ENCODE measurements around the gene IRF2BP2. TPM values are rescaled to one million over a fixed set of nuclear protein-coding genes. Genes with fewer than 3 reads are reported as not detected.

The IRF2BP2 gene
- total and polyA plus RNA-seq, 2 of the 13 experiments (the other 11 are each of a cell fraction or from before 2014, with no cell fraction given) = 140 to 147 TPM

DNA sequence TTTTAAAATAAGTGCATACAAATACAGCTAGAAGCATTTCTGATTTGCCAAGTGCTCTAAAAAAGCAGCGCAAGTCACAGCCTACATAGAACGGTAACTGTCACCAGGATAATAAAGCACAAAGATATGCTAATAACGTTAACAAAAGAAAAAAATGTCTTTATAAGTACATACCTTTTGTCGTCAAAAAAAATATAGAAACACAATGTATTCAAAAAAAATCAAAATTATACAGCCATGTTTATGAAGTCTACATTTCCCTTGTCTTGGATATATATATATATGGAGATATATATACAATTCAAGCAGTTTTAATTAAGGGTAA lies 3.2 kb downstream of the IRF2BP2 start:
- Histone ChIP-seq H3K27me3 (ENCODE audit: control insufficient read depth in 1 of 2, insufficient read depth in 2 of 2, low read length in 2 of 2) (no peaks in the 10 kb centered on the region; a peak in 2 of 5 replicates), H2AFZ (ENCODE audit: low read length) (no peak overlapping the region), H3K4me3 (replicated peaks in 1 of 3; ENCODE audit: insufficient read depth in 1 of 3, low read depth in 2 of 3, low read length in 3 of 3) (peak overlapping the region; percentile 87 to 91 (median 89)), H3K79me2 (ENCODE audit: insufficient read depth, low read length) (peaks cover 72% of the 10 kb centered on the region), H4K20me1 (ENCODE audit: insufficient read depth, low read length) (peaks cover 9% of the 10 kb centered on the region; the same call in 1 of the 2 replicates), H3K9me3 (ENCODE audit: low read length) (no peaks in the 10 kb centered on the region), H3K36me3 (replicated peaks in 1 of 2; ENCODE audit: control insufficient read depth in 1 of 2, insufficient read depth in 2 of 2, low read length in 2 of 2) (peaks cover 5 to 13% of the 10 kb centered on the region in 2 experiments), H3K4me1 (ENCODE audit: insufficient read depth, low read length) (peaks cover 22% of the 10 kb centered on the region), H3K9ac (ENCODE audit: insufficient read depth, low read depth, low read length) (peak overlapping the region; percentile 97), H3K4me2 (ENCODE audit: low read depth, low read length) (peak overlapping the region; percentile 85), H3K27ac (ENCODE audit: extremely low read length, insufficient read depth, low read length) (peak overlapping the region; percentile 100)
- no TSS peak for BruUV-seq (replicated peaks)
- intact Hi-C loops (cut with micrococcal nuclease; ENCODE audit: unreplicated experiment) (loop anchor here (10.0 kb wide), 1 partner anchor 208 kb away; no protein-coding TSS in a partner anchor), in situ Hi-C loops (cut with HindIII; ENCODE audit: extremely low pct_ligation_motif_present, low pct_unique_long_range_greater_than_20kb) (no loop called here)
- ChIA-PET POLR2A (interaction anchor here (0.6 to 4.5 kb wide), 16 partner anchors 10 to 467 kb away, joined by 3 to 190 read pairs (median 4); no protein-coding TSS in a partner anchor), CTCF (ENCODE audit: low intra/inter-chr PET ratio, low total read pairs) (no interaction called here)
- ATAC-seq = no peak
- no peak for DNase-seq (ENCODE audit: low spot score)
- WGBS (ENCODE audit: low lambda C conversion rate) = 1% methylated on average over 4 of the region's 4 CpGs
- no peak for FAIRE-seq
- TF ChIP-seq HDAC6 (IDR thresholded peaks at IDR 0.05; ENCODE audit: low read depth, low read length) = peak; percentile 78
- no peak for TF ChIP-seq SP140L (CRISPR knock-in tag; IDR thresholded peaks at IDR 0.05; ENCODE audit: borderline replicate concordance)
- TF ChIP-seq ZNF670 (CRISPR knock-in tag; IDR thresholded peaks at IDR 0.05; ENCODE audit: borderline replicate concordance) = peak; percentile 39; the same call in 1 of the 2 replicates
- no peak for TF ChIP-seq KDM5B (CRISPR knock-in tag; IDR thresholded peaks at IDR 0.05; ENCODE audit: borderline replicate concordance)
- no peak for TF ChIP-seq TAF15 (IDR thresholded peaks at IDR 0.05; ENCODE audit: low read depth, low read length, poor library complexity, severe bottlenecking)
- TF ChIP-seq BORCS8-MEF2B (CRISPR knock-in tag; IDR thresholded peaks at IDR 0.05) = no peak
- no peak for TF ChIP-seq ZNF282 (IDR thresholded peaks at IDR 0.05; ENCODE audit: partially characterized antibody)
- no peak for TF ChIP-seq TBP (CRISPR knock-in tag; IDR thresholded peaks at IDR 0.05)
- no peak for TF ChIP-seq ZSCAN21 (CRISPR knock-in tag; IDR thresholded peaks at IDR 0.05; ENCODE audit: borderline replicate concordance)
- no peak for TF ChIP-seq CBX5 (CRISPR knock-in tag; IDR thresholded peaks at IDR 0.05; ENCODE audit: borderline replicate concordance)
- no peak for TF ChIP-seq ZNF101 (CRISPR knock-in tag; IDR thresholded peaks at IDR 0.05; ENCODE audit: borderline replicate concordance, low read depth)
- TF ChIP-seq ZBTB42 (CRISPR knock-in tag; IDR thresholded peaks at IDR 0.05) = no peak
- no peak for TF ChIP-seq ISL2 (CRISPR knock-in tag; IDR thresholded peaks at IDR 0.05)
- TF ChIP-seq ZNF138 (CRISPR knock-in tag; IDR thresholded peaks at IDR 0.05; ENCODE audit: low read depth) = no peak
- TF ChIP-seq, protein P1, sequence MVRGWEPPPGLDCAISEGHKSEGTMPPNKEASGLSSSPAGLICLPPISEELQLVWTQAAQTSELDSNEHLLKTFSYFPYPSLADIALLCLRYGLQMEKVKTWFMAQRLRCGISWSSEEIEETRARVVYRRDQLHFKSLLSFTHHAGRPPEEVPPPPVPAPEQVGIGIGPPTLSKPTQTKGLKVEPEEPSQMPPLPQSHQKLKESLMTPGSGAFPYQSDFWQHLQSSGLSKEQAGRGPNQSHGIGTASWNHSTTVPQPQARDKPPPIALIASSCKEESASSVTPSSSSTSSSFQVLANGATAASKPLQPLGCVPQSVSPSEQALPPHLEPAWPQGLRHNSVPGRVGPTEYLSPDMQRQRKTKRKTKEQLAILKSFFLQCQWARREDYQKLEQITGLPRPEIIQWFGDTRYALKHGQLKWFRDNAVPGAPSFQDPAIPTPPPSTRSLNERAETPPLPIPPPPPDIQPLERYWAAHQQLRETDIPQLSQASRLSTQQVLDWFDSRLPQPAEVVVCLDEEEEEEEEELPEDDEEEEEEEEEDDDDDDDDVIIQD (CRISPR knock-in tag; IDR thresholded peaks at IDR 0.05; ENCODE audit: low read depth) = no peak
- 0 out of 2 replicates have a peak, but pooled peaks have one; percentile 6 for TF ChIP-seq YEATS4 (CRISPR knock-in tag; IDR thresholded peaks at IDR 0.05; ENCODE audit: borderline replicate concordance)
- TF ChIP-seq ZNF775 (CRISPR knock-in tag; IDR thresholded peaks at IDR 0.05; ENCODE audit: borderline replicate concordance) = no peak
- TF ChIP-seq ZNF605 (CRISPR knock-in tag; IDR thresholded peaks at IDR 0.05) = no peak
- TF ChIP-seq, protein P2, sequence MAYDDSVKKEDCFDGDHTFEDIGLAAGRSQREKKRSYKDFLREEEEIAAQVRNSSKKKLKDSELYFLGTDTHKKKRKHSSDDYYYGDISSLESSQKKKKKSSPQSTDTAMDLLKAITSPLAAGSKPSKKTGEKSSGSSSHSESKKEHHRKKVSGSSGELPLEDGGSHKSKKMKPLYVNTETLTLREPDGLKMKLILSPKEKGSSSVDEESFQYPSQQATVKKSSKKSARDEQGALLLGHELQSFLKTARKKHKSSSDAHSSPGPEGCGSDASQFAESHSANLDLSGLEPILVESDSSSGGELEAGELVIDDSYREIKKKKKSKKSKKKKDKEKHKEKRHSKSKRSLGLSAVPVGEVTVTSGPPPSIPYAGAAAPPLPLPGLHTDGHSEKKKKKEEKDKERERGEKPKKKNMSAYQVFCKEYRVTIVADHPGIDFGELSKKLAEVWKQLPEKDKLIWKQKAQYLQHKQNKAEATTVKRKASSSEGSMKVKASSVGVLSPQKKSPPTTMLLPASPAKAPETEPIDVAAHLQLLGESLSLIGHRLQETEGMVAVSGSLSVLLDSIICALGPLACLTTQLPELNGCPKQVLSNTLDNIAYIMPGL (CRISPR knock-in tag; IDR thresholded peaks at IDR 0.05; ENCODE audit: borderline replicate concordance in 1 of 2, low read depth in 1 of 2) = 0 out of 4 replicates have a peak, but pooled peaks of 1 of the 2 experiments have one; percentile 14
- no peak for TF ChIP-seq TEAD2 (CRISPR knock-in tag; IDR thresholded peaks at IDR 0.05)
- TF ChIP-seq KAT7 (CRISPR knock-in tag; IDR thresholded peaks at IDR 0.05; ENCODE audit: borderline replicate concordance) = no peak
- TF ChIP-seq, protein P3, sequence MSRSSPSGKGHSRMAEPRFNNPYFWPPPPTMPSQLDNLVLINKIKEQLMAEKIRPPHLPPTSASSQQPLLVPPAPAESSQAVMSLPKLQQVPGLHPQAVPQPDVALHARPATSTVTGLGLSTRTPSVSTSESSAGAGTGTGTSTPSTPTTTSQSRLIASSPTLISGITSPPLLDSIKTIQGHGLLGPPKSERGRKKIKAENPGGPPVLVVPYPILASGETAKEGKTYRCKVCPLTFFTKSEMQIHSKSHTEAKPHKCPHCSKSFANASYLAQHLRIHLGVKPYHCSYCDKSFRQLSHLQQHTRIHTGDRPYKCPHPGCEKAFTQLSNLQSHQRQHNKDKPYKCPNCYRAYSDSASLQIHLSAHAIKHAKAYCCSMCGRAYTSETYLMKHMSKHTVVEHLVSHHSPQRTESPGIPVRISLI (CRISPR knock-in tag; IDR thresholded peaks at IDR 0.05; ENCODE audit: borderline replicate concordance) = no peak

Measured in HepG2 (cell line).